GM12878 (cell line): Measurements from ENCODE around the gene KIFAP3. TPM values are rescaled to one million over a fixed set of nuclear protein-coding genes. Genes with fewer than 3 reads are reported as not detected.

ENCODE experiments used
- ATAC-seq: fragments of 200-7000 bp; cut with Tn5 transposase; 3 replicates; pipeline ENCODE4 v1.9.1; 2020; ENCODE audit warnings: mild to moderate bottlenecking, moderate library complexity
- BruUV-seq: library from RNA; stranded (reverse); fragments of 400-500 nt; replicated peaks from 2 replicates; lab custom pipeline; 2021; lab: Mats Ljungman, UMichigan
- CTCF ChIA-PET: fragments of 300-600 bp; sonication (Branson Sonifier 250); formaldehyde crosslinking; extraction: SDS; loops from one replicate; lab custom pipeline; 2021; ENCODE audit warnings: inconsistent platforms; lab: Yijun Ruan, JAX
- POLR2A ChIA-PET: fragments of 350-600 bp; formaldehyde crosslinking; extraction: SDS; loops from one replicate; lab custom pipeline; 2021; ENCODE audit warnings: inconsistent platforms; lab: Charles Lee
- RAD21 ChIA-PET: fragments of 300-600 bp; sonication (Branson Sonifier 250); formaldehyde crosslinking; loops from one replicate; lab custom pipeline; 2023; ENCODE audit warnings: antibody characterized with exemption; ENCODE audit not compliant: unreplicated experiment; lab: Charles Lee
- SMC1A ChIA-PET: fragments of 300-600 bp; sonication (Branson Sonifier 250); formaldehyde crosslinking; loops from one replicate; lab custom pipeline; 2023; ENCODE audit not compliant: unreplicated experiment, uncharacterized antibody; lab: Charles Lee
- DNase-seq: peaks from one replicate; pipeline ENCODE4 v3.0.0-alpha.2; 2011; ENCODE audit warnings: low read depth, low spot score
- FAIRE-seq: peaks from 3 replicates; lab custom pipeline; 2011; peaks lifted over from hg19 to GRCh38; lab: Jason Lieb, UNC
- H2AFZ ChIP-seq: 2 replicates; pipeline ENCODE4 v1.6.0; 2011; ENCODE audit warnings: low read depth, low read length, control low read depth; ENCODE audit not compliant: control insufficient read depth
- H3K27ac ChIP-seq: 2 replicates; pipeline ENCODE4 v1.5.1; 2011; ENCODE audit warnings: control low read depth; ENCODE audit not compliant: control insufficient read depth, insufficient read depth
- H3K27me3 ChIP-seq, 2 experiments: replicated peaks in 1 of 2; 2 replicates each; pipeline versions ENCODE4 v1.6.0 to v1.6.1; 2011; ENCODE audit warnings: low read length in 1 of 2; ENCODE audit not compliant: control insufficient read depth in 2 of 2, insufficient read depth in 2 of 2
- H3K36me3 ChIP-seq, 2 experiments: 2 replicates each; pipeline ENCODE4 v1.5.1; 2011; ENCODE audit warnings: low read length in 1 of 2; ENCODE audit not compliant: control insufficient read depth in 2 of 2, insufficient read depth in 2 of 2
- H3K4me1 ChIP-seq: 2 replicates; pipeline ENCODE4 v1.6.1; 2011; ENCODE audit warnings: mild to moderate bottlenecking, low read length, moderate library complexity, mixed read lengths; ENCODE audit not compliant: control insufficient read depth, insufficient read depth
- H3K4me2 ChIP-seq: 2 replicates; pipeline ENCODE4 v1.6.0; 2011; ENCODE audit warnings: control low read depth; ENCODE audit not compliant: control insufficient read depth, insufficient read depth
- H3K4me3 ChIP-seq: fragments of 200-600 bp; sonication (generic); 2 replicates; pipeline ENCODE4 v1.5.1; 2016
- H3K79me2 ChIP-seq: 2 replicates; pipeline ENCODE4 v1.6.0; 2011; ENCODE audit warnings: low read length; ENCODE audit not compliant: control insufficient read depth, insufficient read depth
- H3K9ac ChIP-seq: 2 replicates; pipeline ENCODE4 v1.8.0; 2011; ENCODE audit warnings: low read length, control low read depth, mixed read lengths; ENCODE audit not compliant: control insufficient read depth, insufficient read depth
- H3K9me3 ChIP-seq: replicated peaks from 3 replicates; pipeline ENCODE4 v1.5.1; 2011; ENCODE audit warnings: mild to moderate bottlenecking, low read length; ENCODE audit not compliant: control insufficient read depth, insufficient read depth
- H4K20me1 ChIP-seq: 2 replicates; pipeline ENCODE4 v1.6.0; 2011; ENCODE audit not compliant: control insufficient read depth, insufficient read depth
- ATF2 ChIP-seq: IDR thresholded peaks from 2 replicates; pipeline ENCODE4 v1.6.1; 2012; ENCODE audit warnings: low read length, inconsistent platforms
- EGR1 ChIP-seq, 2 experiments: IDR thresholded peaks; 1 replicate in 1 of 2; 2 replicates in 1 of 2; pipeline ENCODE4 v1.6.1; 2011 to 2012; ENCODE audit warnings: low read depth in 2 of 2, low read length in 2 of 2, borderline replicate concordance in 1 of 2, mild to moderate bottlenecking in 1 of 2, moderate library complexity in 1 of 2
- GABPA ChIP-seq: IDR thresholded peaks from 2 replicates; pipeline ENCODE4 v1.6.1; 2014; ENCODE audit warnings: antibody characterized with exemption, low read depth, mild to moderate bottlenecking, inconsistent platforms
- GATAD2B ChIP-seq: fragments of 450-650 bp; conservative IDR thresholded peaks from 2 replicates; pipeline ENCODE4 v1.6.1; 2017; ENCODE audit warnings: low read depth, mild to moderate bottlenecking, moderate library complexity
- NKRF ChIP-seq: fragments of 450-650 bp; conservative IDR thresholded peaks from 2 replicates; pipeline ENCODE4 v1.6.1; 2017; ENCODE audit warnings: mild to moderate bottlenecking, moderate library complexity
- NR2F1 ChIP-seq: fragments of 450-650 bp; conservative IDR thresholded peaks from 2 replicates; pipeline ENCODE4 v1.6.1; 2017; ENCODE audit warnings: mild to moderate bottlenecking
- PAX5 ChIP-seq: IDR thresholded peaks from 2 replicates; pipeline ENCODE4 v1.6.1; 2011; ENCODE audit warnings: low read depth, low read length, borderline replicate concordance
- RFX5 ChIP-seq: IDR thresholded peaks from 2 replicates; pipeline ENCODE4 v1.6.1; 2011; ENCODE audit warnings: low read depth, low read length, improper control_type of control experiment
- SIN3A ChIP-seq: IDR thresholded peaks from 2 replicates; pipeline ENCODE4 v1.6.1; 2012; ENCODE audit warnings: low read depth, low read length, improper control_type of control experiment
- TAF1 ChIP-seq: IDR thresholded peaks from 2 replicates; pipeline ENCODE4 v1.6.1; 2011; ENCODE audit warnings: mild to moderate bottlenecking, low read depth, low read length, borderline replicate concordance
- ZBTB33 ChIP-seq: fragments of 450-650 bp; IDR thresholded peaks from 2 replicates; pipeline ENCODE4 v1.6.1; 2017; ENCODE audit warnings: mild to moderate bottlenecking
- WGBS: methylation state at CpG from one replicate; pipeline ENCODE4 v1.1.6; 2016; ENCODE audit warnings: low lambda C conversion rate; ENCODE audit not compliant: insufficient replicate concordance, insufficient coverage; ENCODE audit errors: missing lambda C conversion rate; 5-methylcytosine and 5-hydroxymethylcytosine counted together
- in situ Hi-C: fragments of 300-500 bp; cut with MboI; formaldehyde crosslinking; loops from 9 replicates; pipeline ENCODE4 v1.14.3; 2018; ENCODE audit warnings: mixed read lengths
- intact Hi-C: fragments of 100-400 bp; cut with micrococcal nuclease; formaldehyde crosslinking; loops from one replicate; pipeline ENCODE4 v1.14.2; 2022; ENCODE audit not compliant: unreplicated experiment
- polyA plus RNA-seq, 11 experiments: library from polyadenylated mRNA; depleted of rRNA in 4 of 11; unstranded in 6 of 11; stranded (reverse) in 5 of 11; fragments of >200 nt; fragmentation: Nextera tagmentation in 4 of 11; fragmentation: Illumina TruSeq in 1 of 11; extraction: Ambion mirVana in 4 of 11; extraction: Trizol in 1 of 11; gene quantifications; 1 replicate in 1 of 11; 2 replicates in 10 of 11; pipeline versions ENCODE4 v1.2.1 to v1.2.3, GENCODE V29; 2011 to 2016; ENCODE audit warnings: inconsistent platforms in 2 of 11, missing spikeins in 2 of 11, low read depth in 1 of 11
- total RNA-seq, 4 experiments: library from RNA; depleted of rRNA in 3 of 4; stranded (reverse); fragments of >200 nt in 3 of 4; fragmentation: Illumina TruSeq in 1 of 4; extraction: Trizol in 1 of 4; gene quantifications; 2 replicates each; pipeline versions ENCODE4 v1.2.1 to v1.2.3, GENCODE V29; 2013 to 2021

The KIFAP3 gene
- total and polyA plus RNA-seq, 10 of the 15 experiments (the other 5 are each of a cell fraction or from before 2014, with no cell fraction given), result 13.7 to 100 (median 18.9) TPM

- Histone ChIP-seq H3K27me3 (no peaks in the 10 kb centered on the region), H3K4me3 (no peak overlapping the region), H4K20me1 (no peaks in the 10 kb centered on the region), H3K9ac (no peak overlapping the region), H3K4me1 (peaks cover 5% of the 10 kb centered on the region), H3K27ac (peak overlapping the region; percentile 45), H3K36me3 (peaks cover 7 to 31% of the 10 kb centered on the region in 2 experiments), H3K79me2 (no peaks in the 10 kb centered on the region; the same call in 1 of the 2 replicates), H3K9me3 (no peaks in the 10 kb centered on the region; the same call in 2 of the 3 replicates), H3K4me2 (peak overlapping the region; percentile 27; the same call in 1 of the 2 replicates), H2AFZ (no peak overlapping the region; the same call in 1 of the 2 replicates)
- TF ChIP-seq PAX5 (no peak), RFX5 (no peak), GABPA (no peak), NKRF (no peak), EGR1 (IDR thresholded peaks at IDR 0.05; ENCODE audit: borderline replicate concordance in 1 of 2, low read depth in 2 of 2, low read length in 2 of 2) (no peak), GATAD2B (no peak), NR2F1 (no peak), TAF1 (no peak), SIN3A (no peak), ZBTB33 (no peak), ATF2 (no peak)
- FAIRE-seq (peak; percentile 7), ATAC-seq (peak; percentile 69), DNase-seq (no peak)
- no TSS peak for BruUV-seq
- RAD21 ChIA-PET, result interaction anchor here (1.0 to 1.5 kb wide), 6 partner anchors 10 to 36 kb away, joined by 3 to 5 read pairs (median 4); no protein-coding TSS in a partner anchor
- in situ Hi-C loops, result no loop called here
- POLR2A ChIA-PET, result interaction anchor here (1.4 to 2.6 kb wide), 4 partner anchors 9 to 15 kb away, joined by 3 to 12 read pairs (median 8); partner anchors contain the start of gene SCYL3
- intact Hi-C loops, result no loop called here
- SMC1A ChIA-PET, result interaction anchor here (0.8 to 2.4 kb wide), 10 partner anchors 10 to 1002 kb away, joined by 3 to 17 read pairs (median 4); partner anchors contain the start of gene SCYL3
- CTCF ChIA-PET, result interaction anchor here (0.6 to 1.5 kb wide), 4 partner anchors 38 to 82 kb away, joined by 3 read pairs; no protein-coding TSS in a partner anchor
- WGBS, result 26% methylated on average over 4 of the region's 4 CpGs
These were observed 195.3 kb downstream of the KIFAP3 start for GRCh38 chr1:169879034-169879840.
